Ishikawa (cell line): ENCODE measurements around the gene MEF2A.

ENCODE experiments used
- CEBPB ChIP-seq: IDR thresholded peaks from 2 replicates; pipeline ENCODE4 v1.6.1; 2012
- CREB1 ChIP-seq: IDR thresholded peaks from 2 replicates; pipeline ENCODE4 v1.6.1; 2012; ENCODE audit warnings: low read depth
- EGR1 ChIP-seq: IDR thresholded peaks from 2 replicates; pipeline ENCODE4 v1.6.1; 2012
- EP300 ChIP-seq: IDR thresholded peaks from 2 replicates; pipeline ENCODE4 v1.6.1; 2012; ENCODE audit warnings: borderline replicate concordance
- FOXM1 ChIP-seq: IDR thresholded peaks from 2 replicates; pipeline ENCODE4 v1.6.1; 2012; ENCODE audit warnings: low read depth, borderline replicate concordance
- NFIC ChIP-seq: IDR thresholded peaks from 2 replicates; pipeline ENCODE4 v1.6.1; 2012
- RAD21 ChIP-seq: IDR thresholded peaks from 2 replicates; pipeline ENCODE4 v1.6.1; 2012; ENCODE audit warnings: low read depth
- TAF1 ChIP-seq: IDR thresholded peaks from 2 replicates; pipeline ENCODE4 v1.6.1; 2012; ENCODE audit warnings: low read depth, mild to moderate bottlenecking
- TCF12 ChIP-seq: IDR thresholded peaks from 2 replicates; pipeline ENCODE4 v1.6.1; 2012; ENCODE audit warnings: low read depth
- TEAD4 ChIP-seq: IDR thresholded peaks from 2 replicates; pipeline ENCODE4 v1.6.1; 2012
- YY1 ChIP-seq: IDR thresholded peaks from 2 replicates; pipeline ENCODE4 v1.6.1; 2012; ENCODE audit warnings: low read depth
- ZBTB7A ChIP-seq: IDR thresholded peaks from 2 replicates; pipeline ENCODE4 v1.6.1; 2012; ENCODE audit warnings: low read depth
- TF ChIP-seq, protein P1 (sequence below): IDR thresholded peaks from 2 replicates; pipeline ENCODE4 v1.6.1; 2012
- TF ChIP-seq, protein P2 (sequence below): IDR thresholded peaks from 2 replicates; pipeline ENCODE4 v1.6.1; 2012
- TF ChIP-seq, protein P3 (sequence below): IDR thresholded peaks from 2 replicates; pipeline ENCODE4 v1.6.1; 2012; ENCODE audit warnings: low read depth, mild to moderate bottlenecking

The MEF2A gene

DNA sequence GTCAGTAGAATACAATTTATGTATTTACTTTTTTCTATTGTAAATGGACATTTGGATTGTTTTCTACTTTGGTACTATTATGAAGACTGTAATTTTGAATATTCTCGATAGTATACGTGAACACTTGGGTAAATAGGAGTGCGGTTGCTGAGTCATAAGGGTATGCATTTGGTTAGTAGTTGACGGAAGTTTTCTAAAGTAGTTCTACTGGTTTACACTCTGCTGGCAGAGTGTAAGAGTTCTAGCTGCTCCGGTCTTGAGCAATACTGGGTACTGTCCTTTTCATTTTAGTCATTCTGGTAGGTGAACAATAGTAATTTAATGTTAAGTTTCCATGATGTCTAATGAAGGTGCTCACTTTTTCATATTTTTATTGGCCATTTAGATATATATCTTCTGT, 70.0 kb downstream of the MEF2A start:
- TF ChIP-seq TAF1 (no peak), ZBTB7A (no peak), CEBPB (no peak), RAD21 (no peak)
- TF ChIP-seq, protein P1, sequence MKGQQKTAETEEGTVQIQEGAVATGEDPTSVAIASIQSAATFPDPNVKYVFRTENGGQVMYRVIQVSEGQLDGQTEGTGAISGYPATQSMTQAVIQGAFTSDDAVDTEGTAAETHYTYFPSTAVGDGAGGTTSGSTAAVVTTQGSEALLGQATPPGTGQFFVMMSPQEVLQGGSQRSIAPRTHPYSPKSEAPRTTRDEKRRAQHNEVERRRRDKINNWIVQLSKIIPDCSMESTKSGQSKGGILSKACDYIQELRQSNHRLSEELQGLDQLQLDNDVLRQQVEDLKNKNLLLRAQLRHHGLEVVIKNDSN = no peak

DNA sequence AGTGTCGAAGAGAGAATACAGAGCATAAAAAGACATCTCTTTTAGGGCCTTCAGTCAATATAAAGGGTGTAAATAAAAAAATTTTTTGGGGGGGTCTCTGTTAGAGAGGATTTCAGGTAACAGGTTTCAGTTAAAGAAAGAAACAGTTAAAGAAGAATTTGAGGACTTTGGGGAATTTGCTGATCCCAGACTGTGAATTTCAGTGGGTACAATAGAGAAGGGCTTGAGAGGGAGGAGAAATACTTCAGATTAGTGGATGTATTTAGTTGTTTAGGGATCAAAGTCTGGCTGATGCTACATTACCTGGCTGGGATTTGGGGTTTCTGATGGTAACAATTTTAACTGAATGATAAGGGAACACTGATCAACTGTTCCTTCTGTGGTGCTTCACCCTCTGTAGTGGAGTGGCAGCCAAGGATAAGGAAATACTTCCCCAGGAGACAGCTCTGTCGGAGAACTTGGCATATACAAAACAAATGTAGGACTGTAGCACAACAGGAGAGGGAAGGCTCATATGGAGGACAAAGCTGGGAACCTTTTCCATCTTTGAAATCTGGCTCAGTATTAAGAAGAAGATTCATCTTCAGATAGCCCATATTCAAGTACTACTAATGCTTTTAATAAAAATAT, 79.2 kb downstream of the MEF2A start:
- TF ChIP-seq EP300 (no peak), NFIC (no peak), TCF12 (no peak), ZBTB7A (no peak), RAD21 (no peak), CREB1 (no peak), TAF1 (no peak), FOXM1 (no peak), EGR1 (no peak)
- TF ChIP-seq, protein P2, sequence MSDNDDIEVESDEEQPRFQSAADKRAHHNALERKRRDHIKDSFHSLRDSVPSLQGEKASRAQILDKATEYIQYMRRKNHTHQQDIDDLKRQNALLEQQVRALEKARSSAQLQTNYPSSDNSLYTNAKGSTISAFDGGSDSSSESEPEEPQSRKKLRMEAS = no peak
- TF ChIP-seq, protein P1 = no peak

DNA sequence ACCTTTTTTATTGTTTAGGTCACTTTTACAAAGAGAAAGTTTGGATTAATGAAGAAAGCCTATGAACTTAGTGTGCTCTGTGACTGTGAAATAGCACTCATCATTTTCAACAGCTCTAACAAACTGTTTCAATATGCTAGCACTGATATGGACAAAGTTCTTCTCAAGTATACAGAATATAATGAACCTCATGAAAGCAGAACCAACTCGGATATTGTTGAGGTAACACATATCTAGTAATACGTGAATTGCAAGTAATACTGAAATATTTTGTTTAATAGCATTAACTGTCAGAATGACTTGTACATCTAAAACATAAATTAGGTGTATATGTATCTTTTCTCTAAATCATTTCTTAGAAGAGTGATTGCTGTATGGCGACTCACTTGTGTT, 79.8 kb downstream of the MEF2A start:
- TF ChIP-seq EP300 (no peak), TCF12 (no peak), TAF1 (no peak), FOXM1 (no peak), EGR1 (no peak), TEAD4 (no peak)
- TF ChIP-seq, protein P2 = no peak

DNA sequence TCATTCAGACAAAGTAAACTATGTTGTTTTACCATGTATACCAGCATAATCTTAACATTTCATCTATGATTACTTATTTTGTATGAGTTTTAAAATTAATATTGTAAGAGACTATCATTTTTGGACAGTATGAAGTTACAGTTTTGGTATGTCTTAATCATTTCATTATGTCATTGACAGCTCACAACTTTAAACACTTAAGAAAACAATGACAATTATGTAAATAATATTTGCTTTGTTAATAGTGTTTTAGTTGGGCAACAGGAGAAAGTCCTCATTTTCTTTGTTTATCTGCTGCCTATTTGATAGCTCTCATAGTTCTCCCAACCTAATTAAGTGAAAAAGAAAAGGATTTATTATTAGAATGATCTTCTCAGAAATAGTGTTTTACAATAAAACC, 80.2 kb downstream of the MEF2A start:
- no peak for TF ChIP-seq RAD21
- TF ChIP-seq ZBTB7A = no peak
- TF ChIP-seq TAF1 = no peak
- TF ChIP-seq TEAD4 = no peak
- TF ChIP-seq EP300 = no peak
- TF ChIP-seq, protein P1 = no peak

DNA sequence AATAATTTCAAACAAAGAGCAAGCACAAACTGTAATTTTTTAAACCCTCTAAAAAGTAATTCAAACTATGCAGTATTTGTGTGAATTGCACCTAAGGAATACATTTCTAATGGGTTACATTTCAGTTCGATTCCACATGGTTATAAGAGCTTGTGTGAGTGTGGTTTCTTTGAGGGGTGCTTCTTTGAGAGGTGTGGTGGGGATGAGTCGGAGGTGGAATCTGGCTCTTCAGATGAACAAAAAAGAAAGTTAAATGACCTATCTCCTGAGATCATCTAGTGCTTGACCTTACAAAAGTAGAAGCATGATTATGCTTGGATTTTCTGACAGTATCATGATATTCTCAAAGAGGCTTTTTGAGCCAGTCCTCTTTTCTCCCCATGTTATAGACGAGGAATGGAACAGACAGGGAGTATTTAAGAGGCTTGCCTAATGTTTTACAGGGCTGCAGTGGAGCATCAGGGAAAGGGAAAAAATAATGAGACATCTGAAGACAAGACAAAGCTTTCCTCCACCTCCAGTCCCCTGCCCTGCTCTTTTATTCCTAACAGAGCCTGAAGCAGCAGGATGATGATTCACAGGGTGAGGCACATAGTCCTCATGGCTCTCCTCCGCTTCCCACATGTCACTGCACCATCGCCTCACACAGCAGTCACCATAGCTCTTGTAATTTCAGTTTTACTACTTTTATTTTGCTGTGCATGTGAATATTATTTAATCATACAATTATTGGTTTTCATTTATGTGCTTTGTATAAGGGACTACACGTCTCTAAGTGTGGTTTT, 85.4 kb downstream of the MEF2A start:
- TF ChIP-seq, protein P3, sequence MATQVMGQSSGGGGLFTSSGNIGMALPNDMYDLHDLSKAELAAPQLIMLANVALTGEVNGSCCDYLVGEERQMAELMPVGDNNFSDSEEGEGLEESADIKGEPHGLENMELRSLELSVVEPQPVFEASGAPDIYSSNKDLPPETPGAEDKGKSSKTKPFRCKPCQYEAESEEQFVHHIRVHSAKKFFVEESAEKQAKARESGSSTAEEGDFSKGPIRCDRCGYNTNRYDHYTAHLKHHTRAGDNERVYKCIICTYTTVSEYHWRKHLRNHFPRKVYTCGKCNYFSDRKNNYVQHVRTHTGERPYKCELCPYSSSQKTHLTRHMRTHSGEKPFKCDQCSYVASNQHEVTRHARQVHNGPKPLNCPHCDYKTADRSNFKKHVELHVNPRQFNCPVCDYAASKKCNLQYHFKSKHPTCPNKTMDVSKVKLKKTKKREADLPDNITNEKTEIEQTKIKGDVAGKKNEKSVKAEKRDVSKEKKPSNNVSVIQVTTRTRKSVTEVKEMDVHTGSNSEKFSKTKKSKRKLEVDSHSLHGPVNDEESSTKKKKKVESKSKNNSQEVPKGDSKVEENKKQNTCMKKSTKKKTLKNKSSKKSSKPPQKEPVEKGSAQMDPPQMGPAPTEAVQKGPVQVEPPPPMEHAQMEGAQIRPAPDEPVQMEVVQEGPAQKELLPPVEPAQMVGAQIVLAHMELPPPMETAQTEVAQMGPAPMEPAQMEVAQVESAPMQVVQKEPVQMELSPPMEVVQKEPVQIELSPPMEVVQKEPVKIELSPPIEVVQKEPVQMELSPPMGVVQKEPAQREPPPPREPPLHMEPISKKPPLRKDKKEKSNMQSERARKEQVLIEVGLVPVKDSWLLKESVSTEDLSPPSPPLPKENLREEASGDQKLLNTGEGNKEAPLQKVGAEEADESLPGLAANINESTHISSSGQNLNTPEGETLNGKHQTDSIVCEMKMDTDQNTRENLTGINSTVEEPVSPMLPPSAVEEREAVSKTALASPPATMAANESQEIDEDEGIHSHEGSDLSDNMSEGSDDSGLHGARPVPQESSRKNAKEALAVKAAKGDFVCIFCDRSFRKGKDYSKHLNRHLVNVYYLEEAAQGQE = no peak
- TF ChIP-seq, protein P2 = no peak
- TF ChIP-seq CEBPB (no peak), EGR1 (no peak), RAD21 (no peak), EP300 (no peak), FOXM1 (no peak)

DNA sequence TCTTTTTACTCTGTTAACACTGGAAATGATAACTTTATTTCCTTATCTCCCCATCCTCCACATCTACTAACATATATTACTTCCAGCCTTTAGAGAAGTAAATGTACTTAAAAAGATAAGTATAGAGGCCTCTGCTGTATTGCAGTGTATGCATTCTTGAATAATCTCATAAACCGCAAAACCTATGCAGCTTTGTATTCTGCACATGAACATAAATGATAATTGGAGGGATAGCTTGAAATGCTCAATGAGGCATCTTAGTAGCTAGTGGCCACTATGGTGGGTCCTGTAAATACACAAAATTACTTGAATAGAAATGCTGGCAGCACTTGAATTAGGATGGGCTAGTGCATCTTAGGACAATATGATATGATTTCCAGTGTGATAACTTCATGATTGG, 90.4 kb downstream of the MEF2A start:
- TF ChIP-seq, protein P2 = no peak

DNA sequence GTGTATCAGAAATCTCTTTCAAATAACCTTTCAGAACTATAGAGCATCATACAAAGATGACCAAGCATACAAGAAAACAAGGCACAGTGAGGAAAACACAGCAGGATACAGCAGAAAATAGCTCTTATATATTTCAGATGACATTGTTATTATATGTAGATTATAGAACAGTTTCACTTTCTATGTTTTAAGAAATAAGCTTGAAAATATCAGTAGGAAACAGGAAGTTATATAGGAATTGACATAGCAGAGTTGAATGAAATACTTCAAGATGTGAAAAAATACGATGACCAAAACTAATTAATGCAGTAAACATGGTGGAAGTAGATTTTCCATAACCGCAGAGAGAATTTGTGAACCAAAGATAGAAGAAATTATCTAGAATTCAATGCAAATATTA, 92.2 kb downstream of the MEF2A start:
- TF ChIP-seq CEBPB (no peak), ZBTB7A (no peak), YY1 (no peak), RAD21 (no peak), TCF12 (no peak), EP300 (no peak), CREB1 (no peak), TEAD4 (no peak)
- TF ChIP-seq, protein P3 = no peak
- TF ChIP-seq, protein P1 = no peak
